Choroid plexus epithelial cell (primary cell): ENCODE measurements around the gene ANKRD33.

Experiments
- DNase-seq: peaks from one replicate; pipeline ENCODE4 v3.0.0-alpha.2; 2010; ENCODE audit warnings: low read depth
- H3K4me3 ChIP-seq: 2 replicates; pipeline ENCODE4 v1.5.1; 2011; ENCODE audit warnings: low read depth, mild to moderate bottlenecking, control low read depth, low read length, moderate library complexity
- TF ChIP-seq, protein P1 (sequence below): conservative IDR thresholded peaks from 2 replicates; pipeline ENCODE4 v1.5.1; 2011; ENCODE audit warnings: low read depth, mild to moderate bottlenecking, control low read depth, inconsistent platforms, low read length, moderate library complexity

Gene ANKRD33

DNA sequence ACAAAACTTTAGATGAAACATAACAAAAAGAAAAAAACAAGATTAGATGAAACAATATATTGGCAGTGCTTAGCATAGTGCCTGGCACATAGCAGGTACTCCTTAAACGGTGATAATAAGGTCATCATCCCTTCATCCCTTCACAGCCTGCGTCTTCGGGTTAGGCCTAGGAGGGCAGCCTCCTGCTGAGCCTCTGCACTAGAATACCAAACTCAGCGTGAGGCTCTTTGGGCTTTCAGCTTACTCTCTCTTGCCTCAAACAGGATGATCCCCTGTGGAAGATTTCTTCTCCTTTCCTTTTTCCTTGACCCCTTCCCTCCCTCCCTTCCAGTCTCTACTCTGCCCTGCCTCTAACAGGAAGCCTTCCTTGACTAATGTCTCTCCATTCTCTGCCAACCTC, 25.0 kb upstream of the ANKRD33 start:
- H3K4me3 ChIP-seq = no peak overlapping the region
- TF ChIP-seq, protein P1, sequence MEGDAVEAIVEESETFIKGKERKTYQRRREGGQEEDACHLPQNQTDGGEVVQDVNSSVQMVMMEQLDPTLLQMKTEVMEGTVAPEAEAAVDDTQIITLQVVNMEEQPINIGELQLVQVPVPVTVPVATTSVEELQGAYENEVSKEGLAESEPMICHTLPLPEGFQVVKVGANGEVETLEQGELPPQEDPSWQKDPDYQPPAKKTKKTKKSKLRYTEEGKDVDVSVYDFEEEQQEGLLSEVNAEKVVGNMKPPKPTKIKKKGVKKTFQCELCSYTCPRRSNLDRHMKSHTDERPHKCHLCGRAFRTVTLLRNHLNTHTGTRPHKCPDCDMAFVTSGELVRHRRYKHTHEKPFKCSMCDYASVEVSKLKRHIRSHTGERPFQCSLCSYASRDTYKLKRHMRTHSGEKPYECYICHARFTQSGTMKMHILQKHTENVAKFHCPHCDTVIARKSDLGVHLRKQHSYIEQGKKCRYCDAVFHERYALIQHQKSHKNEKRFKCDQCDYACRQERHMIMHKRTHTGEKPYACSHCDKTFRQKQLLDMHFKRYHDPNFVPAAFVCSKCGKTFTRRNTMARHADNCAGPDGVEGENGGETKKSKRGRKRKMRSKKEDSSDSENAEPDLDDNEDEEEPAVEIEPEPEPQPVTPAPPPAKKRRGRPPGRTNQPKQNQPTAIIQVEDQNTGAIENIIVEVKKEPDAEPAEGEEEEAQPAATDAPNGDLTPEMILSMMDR = no peak
- no peak for DNase-seq

DNA sequence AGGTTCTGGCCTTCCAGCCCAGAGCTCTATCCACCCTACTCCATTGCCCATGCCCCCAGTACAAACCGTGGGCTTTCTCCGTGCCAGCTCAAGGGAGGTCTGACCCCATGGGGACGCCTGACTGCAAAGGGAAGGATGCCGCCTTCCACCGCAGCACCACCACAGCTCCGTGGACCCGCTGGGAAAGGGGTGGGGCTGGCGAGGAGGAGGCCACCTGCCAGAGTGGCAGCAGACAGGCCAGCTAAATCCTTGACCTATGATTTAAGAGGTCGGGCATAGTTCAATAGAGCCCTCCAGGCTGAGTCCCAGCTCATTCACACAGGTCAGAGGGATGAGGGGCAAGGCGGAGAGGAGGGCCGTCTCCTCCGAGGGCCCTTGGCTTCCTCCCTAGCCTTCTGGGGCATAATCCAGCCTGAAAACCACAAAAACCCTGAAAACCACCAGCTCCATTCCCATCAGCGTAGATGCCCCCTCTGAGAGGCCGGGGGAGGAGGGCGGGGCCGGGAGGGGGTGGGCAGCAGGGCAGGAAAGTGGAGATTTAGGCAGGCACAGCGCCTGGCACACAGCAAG, 24.5 kb upstream of the ANKRD33 start:
- H3K4me3 ChIP-seq = no peak overlapping the region
- no peak for DNase-seq
- TF ChIP-seq, protein P1 = no peak

DNA sequence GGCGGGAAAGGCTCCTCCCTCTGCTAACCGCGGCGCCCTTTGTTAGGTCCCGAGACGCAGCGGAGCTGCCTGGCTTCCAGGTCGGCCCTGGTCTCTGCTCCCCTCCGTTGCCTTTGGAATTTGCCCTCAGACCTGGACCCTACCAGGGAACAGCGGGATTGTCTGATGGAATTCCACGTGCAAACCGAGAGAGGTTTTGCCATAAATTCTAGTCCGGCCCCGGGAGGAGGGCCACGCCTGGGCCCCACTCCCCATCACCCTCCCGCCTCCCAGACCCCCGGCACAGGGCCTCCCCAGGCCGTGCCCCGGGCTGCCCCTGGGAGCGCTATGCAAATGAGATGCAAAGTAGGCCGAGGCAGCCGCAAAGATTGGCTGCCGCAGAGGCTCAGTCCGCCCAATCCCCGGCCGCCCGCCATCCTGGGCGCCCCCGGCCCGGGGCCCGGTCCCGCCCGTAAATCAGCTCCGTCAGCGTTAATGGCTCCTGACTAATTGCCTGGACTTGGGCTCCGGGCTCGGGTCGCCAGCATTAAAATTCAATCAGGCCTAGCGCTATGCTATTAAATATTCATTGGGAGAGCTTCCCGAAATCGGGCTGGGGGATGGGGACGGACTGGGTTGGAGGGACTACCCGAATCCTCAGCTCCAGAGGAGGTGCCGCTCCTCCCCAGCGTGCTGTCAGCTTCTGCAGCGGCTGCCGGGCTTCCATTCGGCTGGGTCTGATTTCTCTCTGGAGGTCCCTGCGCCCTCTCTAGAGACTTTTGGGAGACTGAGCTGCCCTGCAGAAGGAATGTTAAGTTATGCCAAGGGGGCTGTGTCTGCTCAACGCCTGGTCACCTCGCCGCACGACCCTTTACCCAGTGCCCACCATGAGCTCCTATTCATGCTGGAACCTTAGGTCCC, 23.7 kb upstream of the ANKRD33 start:
- H3K4me3 ChIP-seq = peak overlapping the region; percentile 29
- no peak for DNase-seq
- TF ChIP-seq, protein P1 = no peak

DNA sequence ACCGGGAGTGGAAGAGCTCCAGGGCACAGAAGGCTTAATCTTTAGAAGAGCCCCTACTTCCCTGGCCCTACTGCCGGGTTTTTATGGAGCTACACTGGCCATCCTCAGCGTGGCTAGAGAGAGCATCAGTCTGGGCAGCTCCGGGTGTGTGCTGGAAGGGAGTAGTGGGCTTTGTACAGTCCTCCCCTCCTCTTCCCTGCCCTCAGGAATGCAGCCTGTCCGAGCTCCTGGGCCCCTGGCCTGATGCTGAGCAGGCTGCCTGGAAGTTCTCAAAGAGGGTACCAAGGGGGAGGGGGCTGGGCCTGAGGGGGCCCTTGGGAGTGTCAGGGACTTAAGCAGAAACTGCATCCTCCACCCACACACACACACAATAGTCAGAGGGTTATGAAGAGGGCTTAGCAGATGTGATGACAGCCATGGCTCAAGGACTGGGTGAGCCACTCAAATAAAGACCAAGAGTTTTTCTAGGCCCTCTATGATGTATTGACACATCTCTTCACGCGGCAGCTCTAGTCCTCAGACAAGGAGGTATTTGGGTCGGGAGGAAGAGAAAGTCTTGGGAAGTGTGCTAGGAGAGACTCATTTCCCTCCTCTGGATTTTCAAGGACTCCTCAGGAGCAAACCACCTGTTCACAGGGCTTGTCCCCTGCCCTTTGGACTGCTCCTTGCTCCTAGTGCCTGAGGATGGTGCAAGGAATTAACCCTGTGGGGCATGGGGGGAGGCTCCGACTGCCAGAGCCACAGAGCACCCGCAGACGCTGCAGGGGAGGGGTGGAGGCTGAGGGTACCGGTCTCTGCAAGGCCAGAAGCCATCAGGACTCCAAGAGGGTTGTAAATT, 22.9 kb upstream of the ANKRD33 start:
- TF ChIP-seq, protein P1 = no peak
- H3K4me3 ChIP-seq = no peak overlapping the region
- no peak for DNase-seq

DNA sequence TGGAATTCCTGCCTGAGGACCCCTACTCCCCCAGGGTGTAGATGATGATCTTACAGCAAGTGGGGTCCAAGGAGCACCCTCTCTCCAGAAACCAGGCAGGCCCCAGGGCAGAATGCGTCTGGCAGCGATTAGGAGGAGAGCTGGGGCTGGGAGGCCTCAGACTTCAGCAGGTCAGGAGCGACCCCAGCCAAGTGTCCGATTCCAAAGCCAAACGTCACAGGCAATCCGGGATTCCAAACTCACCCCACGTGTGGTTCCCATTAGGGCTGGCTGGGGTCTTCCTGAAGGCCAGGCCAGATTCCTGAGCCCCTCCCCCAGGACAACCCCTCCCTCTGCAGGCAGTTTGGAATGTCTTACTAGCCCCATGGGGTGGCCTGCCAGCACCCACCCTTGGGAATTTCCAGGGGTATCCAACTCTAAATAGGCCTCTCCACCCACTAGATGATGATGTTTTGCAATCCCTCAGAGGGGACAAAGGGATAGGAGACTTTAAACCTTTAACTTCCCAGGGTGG, 22.1 kb upstream of the ANKRD33 start:
- TF ChIP-seq, protein P1 = no peak
- no peak for DNase-seq
- no peak overlapping the region for H3K4me3 ChIP-seq

DNA sequence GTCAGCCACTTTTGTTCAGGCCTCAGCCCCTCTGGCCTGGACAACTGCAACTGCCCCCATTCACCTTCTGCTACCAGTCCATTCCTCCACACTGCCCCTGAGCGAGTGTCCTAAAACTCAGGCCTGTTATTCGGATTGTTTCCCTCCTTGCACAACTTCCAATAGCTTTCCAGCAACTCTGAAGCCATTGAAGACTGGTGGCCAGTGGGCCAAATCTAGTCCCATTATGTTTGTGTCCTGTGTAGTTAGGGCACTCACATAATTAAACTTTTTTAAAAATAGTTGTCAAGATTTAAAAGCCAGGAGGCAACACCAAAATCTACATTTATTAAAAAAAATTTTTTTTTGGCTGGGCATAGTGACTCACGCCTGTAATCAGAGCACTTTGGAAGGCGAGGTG, 21.6 kb upstream of the ANKRD33 start:
- no peak for DNase-seq
- H3K4me3 ChIP-seq = no peak overlapping the region
- TF ChIP-seq, protein P1 = no peak
